ENCODE results near the gene NSMF. TPM values are rescaled to one million over a fixed set of nuclear protein-coding genes. Genes with fewer than 3 reads are reported as not detected.
"Not testable (repeated sequence)": the region's sequence is repeated elsewhere in the genome, so short reads cannot be mapped to it uniquely, and the experiment has no call there.

The NSMF gene
- total RNA-seq, 1 donor from 2014 or later: 20.7 TPM

DNA sequence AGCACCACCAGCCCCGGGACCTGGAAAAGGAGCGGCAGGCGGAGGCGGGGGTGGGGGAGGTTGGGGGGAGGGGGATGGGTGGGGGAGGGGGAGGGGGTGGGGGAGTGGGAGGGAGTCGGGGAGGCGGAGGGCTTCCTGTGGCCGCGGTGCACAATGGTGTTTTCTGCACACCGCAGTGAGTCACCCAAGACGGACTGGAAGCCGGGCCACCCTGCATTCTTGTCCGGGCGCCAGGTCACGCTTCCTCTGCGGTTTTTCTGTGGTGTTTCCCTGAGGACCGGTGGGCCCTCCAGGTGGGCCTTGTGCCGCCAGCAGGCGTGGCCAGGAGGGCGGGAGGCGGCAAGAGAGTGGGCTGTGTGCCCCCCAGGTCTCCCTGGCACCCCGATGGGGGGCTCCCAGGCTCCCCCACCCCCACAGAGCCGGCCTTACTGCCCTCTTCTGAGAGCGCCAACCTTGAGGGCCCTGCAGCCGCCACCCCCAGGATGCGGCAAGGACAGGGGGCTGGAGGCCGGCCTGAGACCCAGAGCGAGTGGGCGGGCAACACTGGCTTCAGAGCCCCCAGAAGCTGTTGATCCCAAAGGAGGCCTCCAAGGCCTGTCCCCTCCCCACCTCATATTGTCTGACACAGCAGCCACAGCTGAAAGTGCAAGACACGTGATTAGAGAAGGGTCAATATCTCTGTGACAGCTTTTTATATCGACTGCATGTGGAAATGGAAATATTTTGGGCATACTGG is 47.3 kb downstream of the NSMF start:
- H3K9me3 ChIP-seq: no peaks in the 10 kb centered on the region
- intact Hi-C loops (cut with DNase I): no loop called here
- no peak overlapping the region for H3K4me3 ChIP-seq
- peak; percentile 65 to 78 for ATAC-seq
- no peaks in the 10 kb centered on the region for H3K36me3 ChIP-seq
- peak; percentile 80 for DNase-seq
- peaks cover 5% of the 10 kb centered on the region for H3K27me3 ChIP-seq (ENCODE audit: low read depth)
- peaks cover 30% of the 10 kb centered on the region for H3K4me1 ChIP-seq
- peak overlapping the region; percentile 81 for H3K27ac ChIP-seq
- TF ChIP-seq CTCF (IDR thresholded peaks at IDR 0.05): no peak

DNA sequence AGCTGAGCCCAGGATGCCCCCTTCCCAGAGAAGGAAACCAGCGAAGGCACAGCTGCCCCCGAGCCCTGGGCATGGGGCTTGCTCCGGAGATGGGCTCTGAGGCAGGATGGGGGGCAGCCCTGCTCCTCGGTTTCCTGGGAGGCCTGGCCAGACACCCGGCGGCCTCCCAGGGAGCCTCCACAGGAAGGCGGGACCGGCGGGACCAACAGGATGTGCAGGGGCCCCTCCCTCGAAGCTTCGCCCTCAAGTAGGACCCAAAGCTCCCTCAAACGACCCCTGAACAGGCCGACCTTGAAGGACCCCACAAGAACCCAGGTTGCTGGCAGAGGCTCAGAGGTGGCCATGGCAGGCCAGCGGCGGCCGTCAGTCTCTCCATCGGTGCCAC is 47.9 kb downstream of the NSMF start:
- Histone ChIP-seq H3K4me1 (peaks cover 35% of the 10 kb centered on the region), H3K27ac (peak overlapping the region; percentile 64), H3K27me3 (ENCODE audit: low read depth) (peaks cover 5% of the 10 kb centered on the region), H3K4me3 (peak overlapping the region; percentile 14), H3K9me3 (no peaks in the 10 kb centered on the region), H3K36me3 (no peaks in the 10 kb centered on the region)
- ATAC-seq: peak in 1 of 2 donors; percentile 1
- TF ChIP-seq CTCF (IDR thresholded peaks at IDR 0.05): no peak
- DNase-seq: no peak
- intact Hi-C loops (cut with DNase I): no loop called here

GRCh38 chr9:137410891-137411249 is 48.3 kb downstream of the NSMF start:
- ATAC-seq: no peak
- no peak for DNase-seq
- Histone ChIP-seq H3K27ac (peak overlapping the region; percentile 64), H3K36me3 (no peaks in the 10 kb centered on the region), H3K4me3 (peak overlapping the region; percentile 14), H3K27me3 (ENCODE audit: low read depth) (peaks cover 5% of the 10 kb centered on the region), H3K4me1 (peaks cover 39% of the 10 kb centered on the region), H3K9me3 (no peaks in the 10 kb centered on the region)
- TF ChIP-seq CTCF (IDR thresholded peaks at IDR 0.05): no peak
- intact Hi-C loops (cut with DNase I): no loop called here

GRCh38 chr9:137410236-137410890 is 48.8 kb downstream of the NSMF start:
- H3K36me3 ChIP-seq; DNase-seq; intact Hi-C loops (cut with DNase I); H3K4me3 ChIP-seq; H3K9me3 ChIP-seq; H3K27me3 ChIP-seq (ENCODE audit: low read depth); ATAC-seq: not testable (repeated sequence)
- Histone ChIP-seq H3K27ac (peak overlapping the region; percentile 64), H3K4me1 (peaks cover 44% of the 10 kb centered on the region)

- ATAC-seq (no peak), DNase-seq (no peak)
- H3K4me1 ChIP-seq: peaks cover 44% of the 10 kb centered on the region
- no peak for TF ChIP-seq CTCF (IDR thresholded peaks at IDR 0.05)
- H3K9me3 ChIP-seq: no peaks in the 10 kb centered on the region
- H3K27me3 ChIP-seq (ENCODE audit: low read depth): peaks cover 5% of the 10 kb centered on the region
- H3K4me3 ChIP-seq: no peak overlapping the region
- intact Hi-C loops (cut with DNase I): no loop called here
- no peak overlapping the region for H3K27ac ChIP-seq
- no peaks in the 10 kb centered on the region for H3K36me3 ChIP-seq
Observed at GRCh38 chr9:137409515-137409914, 49.6 kb downstream of the NSMF start.
